Upper lobe of right lung (tissue), 1 donor: Measurements from ENCODE around the gene GRID1. TPM values are rescaled to one million over a fixed set of nuclear protein-coding genes. Genes with fewer than 3 reads are reported as not detected.
A peak's percentile ranks its signal among the peaks of the same experiment; 100 is the strongest.

Experiments used
- ATAC-seq: fragments of 200-7000 bp; cut with Tn5 transposase; one replicate; pipeline ENCODE4 v1.9.1; 2020; ENCODE audit warnings: mild to moderate bottlenecking, moderate library complexity
- DNase-seq: peaks from one replicate; pipeline ENCODE4 v3.0.0-alpha.2; 2020
- H3K27ac ChIP-seq: fragments of 200-600 bp; one replicate; pipeline ENCODE4 v1.8.0; 2022
- H3K27me3 ChIP-seq: fragments of 200-600 bp; one replicate; pipeline ENCODE4 v1.8.0; 2022; ENCODE audit warnings: mild to moderate bottlenecking
- H3K36me3 ChIP-seq: fragments of 200-600 bp; one replicate; pipeline ENCODE4 v1.8.0; 2022
- H3K4me1 ChIP-seq: fragments of 200-600 bp; one replicate; pipeline ENCODE4 v1.8.0; 2022
- H3K4me3 ChIP-seq: fragments of 200-600 bp; one replicate; pipeline ENCODE4 v1.8.0; 2022; ENCODE audit warnings: mild to moderate bottlenecking
- H3K9me3 ChIP-seq: fragments of 200-600 bp; one replicate; pipeline ENCODE4 v1.8.0; 2022
- CTCF ChIP-seq: fragments of 200-600 bp; IDR thresholded peaks from one replicate; pipeline ENCODE4 v1.8.0; 2022; ENCODE audit warnings: antibody characterized with exemption
- intact Hi-C: fragments of 100-400 bp; cut with DNase I; formaldehyde crosslinking; loops from one replicate; pipeline ENCODE4 v1.11.0; 2022
- total RNA-seq: library from RNA; stranded (reverse); fragmentation: NEBNext Ultra II Directional; extraction: Animal tissue kit (Norgen Biotek cat#: 25700); gene quantifications from one replicate; pipeline ENCODE4 v1.2.1, GENCODE V29; 2021
- donor health status: DM: no; HTN: yes; CAD: no; lungs with severe emphysema.

The GRID1 gene
- total RNA-seq, 1 donor from 2014 or later = 3.0 TPM

GRCh38 chr10:86001521-86001920, 365.1 kb downstream of the GRID1 start:
- TF ChIP-seq CTCF = no peak
- intact Hi-C loops = no loop called here
- peaks cover 6% of the 10 kb centered on the region for H3K9me3 ChIP-seq

GRCh38 chr10:85997544-85997943, 369.1 kb downstream of the GRID1 start:
- no peak for TF ChIP-seq CTCF
- intact Hi-C loops = no loop called here
- DNase-seq = no peak

More at GRCh38 chr10:86001521-86001920, 365.1 kb downstream of the GRID1 start:
- H3K27ac ChIP-seq = no peak overlapping the region
- H3K27me3 ChIP-seq = no peaks in the 10 kb centered on the region
- no peaks in the 10 kb centered on the region for H3K4me1 ChIP-seq
- DNase-seq = no peak
- H3K36me3 ChIP-seq = no peaks in the 10 kb centered on the region
- no peak for ATAC-seq
- no peak overlapping the region for H3K4me3 ChIP-seq

GRCh38 chr10:85995791-85996190, 370.8 kb downstream of the GRID1 start:
- Histone ChIP-seq H3K36me3 (no peaks in the 10 kb centered on the region), H3K27ac (no peak overlapping the region), H3K4me1 (no peaks in the 10 kb centered on the region), H3K4me3 (no peak overlapping the region), H3K9me3 (peaks cover 6% of the 10 kb centered on the region), H3K27me3 (no peaks in the 10 kb centered on the region)
- intact Hi-C loops = no loop called here
- peak; percentile 55 for ATAC-seq
- DNase-seq = no peak
- peak; percentile 37 for TF ChIP-seq CTCF

More at GRCh38 chr10:85997544-85997943, 369.1 kb downstream of the GRID1 start:
- Histone ChIP-seq H3K9me3 (peaks cover 6% of the 10 kb centered on the region), H3K27ac (no peak overlapping the region), H3K4me3 (no peak overlapping the region), H3K27me3 (no peaks in the 10 kb centered on the region), H3K36me3 (no peaks in the 10 kb centered on the region), H3K4me1 (no peaks in the 10 kb centered on the region)
- no peak for ATAC-seq

- Histone ChIP-seq H3K27ac (no peak overlapping the region), H3K27me3 (no peaks in the 10 kb centered on the region), H3K9me3 (peaks cover 6% of the 10 kb centered on the region), H3K4me3 (no peak overlapping the region), H3K36me3 (no peaks in the 10 kb centered on the region), H3K4me1 (no peaks in the 10 kb centered on the region)
- TF ChIP-seq CTCF = no peak
- no peak for DNase-seq
- no peak for ATAC-seq
- intact Hi-C loops = no loop called here
These were observed 372.6 kb downstream of the GRID1 start for GRCh38 chr10:85993840-85994507.

- Histone ChIP-seq H3K27ac (no peak overlapping the region), H3K9me3 (peaks cover 6% of the 10 kb centered on the region), H3K4me1 (no peaks in the 10 kb centered on the region), H3K36me3 (no peaks in the 10 kb centered on the region), H3K4me3 (no peak overlapping the region), H3K27me3 (no peaks in the 10 kb centered on the region)
- ATAC-seq = no peak
- DNase-seq = no peak
- no peak for TF ChIP-seq CTCF
- intact Hi-C loops = no loop called here
These were observed 373.5 kb downstream of the GRID1 start for GRCh38 chr10:85993140-85993539.
